Mucosa of rectum (tissue), 2 donors: ENCODE measurements around the gene PECR.
"Not testable (repeated sequence)": the region's sequence is repeated elsewhere in the genome, so short reads cannot be mapped to it uniquely, and the experiment has no call there.

Source experiments
- H3K27ac ChIP-seq, 2 donors: one replicate each; pipeline ENCODE4 v1.7.0; 2013; ENCODE audit warnings: inconsistent platforms in 2 of 2, low read depth in 2 of 2, low read length in 2 of 2
- H3K27me3 ChIP-seq, 2 donors: one replicate each; pipeline ENCODE4 v1.7.0; 2013; ENCODE audit warnings: low read length in 2 of 2; ENCODE audit not compliant: control insufficient read depth in 2 of 2, insufficient read depth in 2 of 2
- H3K36me3 ChIP-seq, 2 donors: one replicate each; pipeline ENCODE4 v1.7.0; 2013; ENCODE audit warnings: low read length in 2 of 2; ENCODE audit not compliant: control insufficient read depth in 2 of 2, insufficient read depth in 2 of 2
- H3K4me1 ChIP-seq, 2 donors: one replicate each; pipeline ENCODE4 v1.7.0; 2013; ENCODE audit warnings: low read length in 2 of 2, mild to moderate bottlenecking in 1 of 2; ENCODE audit not compliant: control insufficient read depth in 2 of 2, insufficient read depth in 2 of 2
- H3K4me3 ChIP-seq, 2 donors: one replicate each; pipeline ENCODE4 v1.7.0; 2013; ENCODE audit warnings: low read length in 2 of 2
- H3K9ac ChIP-seq, 2 donors: one replicate each; pipeline ENCODE4 v1.7.0; 2013; ENCODE audit warnings: low read length in 2 of 2, low read depth in 1 of 2, mild to moderate bottlenecking in 1 of 2
- H3K9me3 ChIP-seq, 2 donors: one replicate each; pipeline ENCODE4 v1.7.0; 2013; ENCODE audit warnings: low read length in 2 of 2; ENCODE audit not compliant: control insufficient read depth in 2 of 2
- donor health status: healthy.
- donor health status: Normal muscosa, but diverticular disease.

PECR gene

DNA sequence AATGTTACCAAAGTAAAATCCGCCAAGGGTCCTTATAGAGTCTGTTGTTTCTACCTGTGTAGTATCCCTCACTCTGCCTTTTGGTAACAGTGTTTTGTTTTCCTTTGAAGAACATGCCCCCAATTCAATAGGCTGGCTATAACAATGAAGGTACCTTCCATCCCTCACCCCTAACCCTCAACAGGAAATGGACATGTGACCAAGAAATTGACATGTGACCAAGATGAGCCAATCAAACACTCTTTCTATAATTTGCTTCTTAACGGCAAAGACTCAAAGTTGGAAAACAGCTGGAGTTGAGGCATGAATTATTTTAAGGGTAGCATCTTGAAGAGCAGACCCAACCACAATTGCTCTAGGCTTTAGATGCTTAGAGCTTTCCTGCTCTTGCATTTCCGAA lies 62.9 kb downstream of the PECR start:
- no peak overlapping the region for H3K27ac ChIP-seq
- peaks cover 0 to 1% of the 10 kb centered on the region in 2 donors for H3K4me1 ChIP-seq
- no peak overlapping the region for H3K9ac ChIP-seq
- no peaks in the 10 kb centered on the region for H3K36me3 ChIP-seq
- no peak overlapping the region for H3K4me3 ChIP-seq
- H3K27me3 ChIP-seq: no peaks in the 10 kb centered on the region
- no peaks in the 10 kb centered on the region for H3K9me3 ChIP-seq

DNA sequence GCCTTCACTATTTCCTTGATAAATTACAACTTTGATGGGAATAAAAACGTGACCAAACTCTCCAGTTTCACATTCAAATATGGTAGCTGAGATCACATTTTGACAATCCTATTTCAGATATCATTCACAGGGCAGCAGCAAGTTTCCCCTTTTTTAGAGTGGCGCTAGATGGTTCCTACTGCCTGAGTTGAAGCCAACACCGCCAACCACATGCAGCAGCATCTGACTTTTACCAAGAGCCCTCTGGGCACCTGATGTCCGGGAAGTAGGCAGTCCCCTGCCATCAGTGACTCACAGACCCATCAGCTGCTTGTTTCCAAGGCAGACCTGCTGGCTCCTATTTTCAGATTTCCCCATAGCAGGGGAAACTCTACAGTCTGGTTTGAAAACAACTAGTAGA lies 64.2 kb downstream of the PECR start:
- H3K27me3 ChIP-seq: no peaks in the 10 kb centered on the region
- H3K4me1 ChIP-seq: peaks cover 3 to 4% of the 10 kb centered on the region in 2 donors
- H3K4me3 ChIP-seq: no peak overlapping the region
- no peaks in the 10 kb centered on the region for H3K36me3 ChIP-seq
- H3K9ac ChIP-seq: no peak overlapping the region
- H3K27ac ChIP-seq: no peak overlapping the region
- H3K9me3 ChIP-seq: no peaks in the 10 kb centered on the region

DNA sequence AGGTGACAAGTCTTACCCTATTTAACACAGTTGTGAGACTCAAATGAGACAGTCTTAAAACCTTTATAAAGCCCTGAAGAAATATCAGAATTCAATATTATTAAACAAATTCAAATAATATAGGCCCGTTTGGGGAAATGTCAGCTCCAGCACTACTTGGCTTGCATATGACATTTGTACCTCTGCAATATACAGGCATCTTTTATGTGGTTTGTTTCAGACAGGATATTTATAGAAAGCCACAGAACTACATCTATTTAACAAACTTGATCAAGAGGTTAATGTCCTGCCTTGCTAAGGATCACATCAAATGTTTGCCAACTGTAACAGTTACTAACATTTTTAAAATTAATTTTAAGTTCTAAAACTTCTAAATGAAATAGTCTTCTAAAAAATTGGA lies 65.0 kb downstream of the PECR start:
- no peak overlapping the region for H3K4me3 ChIP-seq
- no peaks in the 10 kb centered on the region for H3K36me3 ChIP-seq
- peaks cover 3 to 11% of the 10 kb centered on the region in 2 donors for H3K4me1 ChIP-seq
- H3K9me3 ChIP-seq: no peaks in the 10 kb centered on the region
- H3K27ac ChIP-seq: no peak overlapping the region
- no peak overlapping the region for H3K9ac ChIP-seq
- H3K27me3 ChIP-seq: no peaks in the 10 kb centered on the region

DNA sequence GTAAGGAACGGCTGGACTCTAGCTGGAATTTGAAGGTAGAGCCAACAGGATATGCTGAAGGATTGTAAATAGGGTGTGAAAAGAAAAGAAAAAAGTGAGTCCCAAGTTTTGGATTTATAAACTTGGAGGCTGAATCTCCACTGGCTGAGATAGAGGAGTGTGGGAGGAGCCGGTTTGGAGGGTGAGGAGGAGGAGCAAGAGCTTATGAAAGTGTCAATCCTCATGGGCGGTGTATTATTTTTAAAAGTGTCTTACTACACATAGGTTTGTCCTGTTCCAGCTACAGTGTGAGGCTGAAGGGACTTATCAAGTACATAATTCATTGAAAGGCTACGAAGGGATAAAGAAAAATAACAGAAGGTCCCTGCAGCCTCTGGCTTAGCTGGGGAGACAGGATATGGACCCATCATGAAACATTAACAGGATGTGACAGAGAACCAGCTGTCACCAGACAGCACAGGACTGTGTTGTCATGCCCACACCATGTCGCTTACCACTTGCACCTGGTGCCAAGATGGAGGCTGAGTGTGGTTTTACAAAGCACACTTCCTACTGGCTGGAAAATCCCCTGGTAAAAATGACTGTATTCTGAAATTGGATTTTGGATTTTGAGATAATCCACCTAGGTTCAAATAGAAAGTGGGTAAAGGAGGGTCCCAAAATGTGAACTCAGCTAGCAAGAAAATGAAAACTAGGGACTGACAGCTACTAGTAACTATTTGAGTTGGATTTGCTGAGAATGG lies 65.7 kb downstream of the PECR start:
- H3K27me3 ChIP-seq: no peaks in the 10 kb centered on the region
- no peak overlapping the region for H3K4me3 ChIP-seq
- peak overlapping the region in 1 of 2 donors; percentile 32 for H3K9ac ChIP-seq
- H3K4me1 ChIP-seq: peaks cover 3 to 11% of the 10 kb centered on the region in 2 donors
- H3K9me3 ChIP-seq: no peaks in the 10 kb centered on the region
- H3K27ac ChIP-seq: peak overlapping the region in 1 of 2 donors; percentile 41
- H3K36me3 ChIP-seq: no peaks in the 10 kb centered on the region

DNA sequence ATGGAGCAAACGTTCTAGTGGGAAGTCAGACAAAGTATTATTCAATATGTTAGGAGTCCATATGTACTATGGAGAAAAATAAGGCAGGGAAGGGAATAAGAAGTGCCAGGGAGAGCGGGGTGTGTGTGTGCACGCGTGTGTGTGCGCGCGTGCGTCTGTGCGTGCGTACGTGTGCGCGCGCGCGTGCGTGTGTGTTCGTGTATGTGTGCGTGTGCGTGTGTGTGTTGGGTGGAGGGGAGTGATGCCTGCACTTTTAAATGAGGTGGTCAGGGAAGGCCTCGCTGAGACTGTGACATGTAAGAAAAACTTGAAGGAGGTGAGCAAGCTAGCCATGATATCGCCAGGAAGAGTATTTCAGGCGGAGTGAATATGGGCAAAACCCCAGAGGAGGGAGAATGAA lies 66.6 kb downstream of the PECR start:
- Histone ChIP-seq H3K4me1 (peaks cover 3 to 11% of the 10 kb centered on the region in 2 donors), H3K9me3 (no peaks in the 10 kb centered on the region), H3K9ac (no peak overlapping the region)

DNA sequence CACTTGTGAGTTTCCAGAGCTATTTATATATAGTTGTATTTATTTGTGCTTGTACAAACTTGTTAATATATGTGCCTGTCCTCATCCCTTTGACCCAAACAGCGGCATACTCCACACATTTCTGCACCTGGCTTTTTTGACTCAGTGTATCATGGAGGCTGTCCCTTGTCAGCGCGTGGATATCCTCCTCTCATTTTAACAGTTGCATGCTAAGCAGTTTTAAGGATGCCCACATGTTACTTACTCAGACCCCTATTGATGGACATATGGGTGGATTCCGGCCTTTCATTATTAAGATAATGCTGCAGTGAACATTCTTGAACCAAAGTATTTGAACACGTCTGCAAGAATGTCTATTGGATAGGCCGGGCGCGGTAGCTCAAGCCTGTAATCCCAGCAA lies 67.6 kb downstream of the PECR start:
- H3K27ac ChIP-seq: no peak overlapping the region
- H3K4me3 ChIP-seq: no peak overlapping the region
- no peak overlapping the region for H3K9ac ChIP-seq
- H3K9me3 ChIP-seq: no peaks in the 10 kb centered on the region
- H3K4me1 ChIP-seq: peaks cover 3 to 11% of the 10 kb centered on the region in 2 donors
- no peaks in the 10 kb centered on the region for H3K36me3 ChIP-seq
- no peaks in the 10 kb centered on the region for H3K27me3 ChIP-seq

More for the DNA sequence above, 66.6 kb downstream of the PECR start:
- Histone ChIP-seq H3K4me3 (no peak overlapping the region), H3K36me3 (no peaks in the 10 kb centered on the region), H3K27ac (peak overlapping the region in 1 of 2 donors; percentile 41), H3K27me3 (no peaks in the 10 kb centered on the region)

DNA sequence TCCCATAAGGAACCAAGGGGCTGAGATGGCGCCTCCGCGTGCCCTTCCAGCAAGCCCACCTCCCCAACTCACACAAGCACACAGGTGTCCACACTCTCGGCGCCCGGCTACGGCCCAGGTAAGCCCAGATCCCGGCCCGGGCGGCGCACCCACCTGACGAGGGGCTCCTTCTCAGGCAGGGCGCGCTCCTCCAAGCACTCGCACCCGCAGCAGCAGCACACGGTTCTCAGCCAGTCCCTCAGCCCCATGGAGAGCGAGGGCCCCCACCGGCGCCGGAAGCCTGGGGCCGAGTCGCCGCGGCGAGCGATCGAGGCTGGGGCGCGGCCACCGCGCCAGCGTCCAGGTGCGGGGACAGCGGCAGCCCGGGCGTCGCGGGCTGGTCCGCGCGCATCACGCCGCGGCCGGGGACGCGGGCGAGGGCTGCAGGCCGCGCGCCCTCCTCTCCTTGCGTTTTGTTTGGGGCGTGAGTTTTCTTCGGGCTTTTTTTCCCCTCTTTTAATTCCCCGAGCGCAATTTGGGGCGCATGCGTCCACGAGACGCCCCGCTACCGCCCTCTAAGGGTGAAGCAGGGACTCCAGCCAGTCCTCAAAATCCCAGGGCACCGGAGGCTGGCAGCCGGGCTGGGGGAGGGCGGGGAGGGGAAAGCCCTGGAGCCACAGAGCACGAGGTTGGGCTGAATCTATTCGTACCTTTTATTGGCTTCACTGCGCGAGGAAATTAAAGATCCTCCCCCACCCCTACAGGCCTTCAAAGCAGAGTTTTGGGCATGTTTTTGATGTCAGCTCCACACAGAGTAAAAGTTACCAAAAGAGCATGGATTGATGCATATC lies 68.3 kb downstream of the PECR start, which contains the start of gene MREG:
MREG (minus strand) TSS at position 472 of the 830 bp plus-strand sequence; CDS start at position 248, 224 bp downstream.
- Histone ChIP-seq H3K36me3 (no peaks in the 10 kb centered on the region), H3K9me3 (no peaks in the 10 kb centered on the region), H3K4me3 (peak within 1 kb of the TSS; percentile 84 to 85), H3K27ac (peak within 1 kb of the TSS in 1 of 2 donors; percentile 52), H3K27me3 (no peaks in the 10 kb centered on the region), H3K4me1 (peaks cover 3 to 11% of the 10 kb centered on the region in 2 donors), H3K9ac (peak within 1 kb of the TSS; percentile 61 to 91)

DNA sequence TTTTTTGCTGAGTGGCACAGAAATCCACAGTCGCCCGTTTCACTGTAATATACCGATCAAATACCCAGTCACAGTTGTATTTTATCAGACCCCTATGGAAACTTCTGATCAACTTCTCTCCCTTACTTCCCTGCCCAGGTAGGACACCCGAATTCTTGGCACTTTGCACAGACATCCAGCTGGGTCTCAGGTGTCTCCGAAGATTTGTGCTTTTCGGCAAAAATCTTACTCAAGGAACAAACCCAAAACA lies 68.9 kb downstream of the PECR start:
- Histone ChIP-seq H3K36me3 (no peaks in the 10 kb centered on the region), H3K27me3 (no peaks in the 10 kb centered on the region), H3K4me3 (peak overlapping the region; percentile 84 to 85), H3K9ac (peak overlapping the region; percentile 61 to 91), H3K4me1 (peaks cover 3 to 11% of the 10 kb centered on the region in 2 donors), H3K27ac (peak overlapping the region in 1 of 2 donors; percentile 52), H3K9me3 (no peaks in the 10 kb centered on the region)

DNA sequence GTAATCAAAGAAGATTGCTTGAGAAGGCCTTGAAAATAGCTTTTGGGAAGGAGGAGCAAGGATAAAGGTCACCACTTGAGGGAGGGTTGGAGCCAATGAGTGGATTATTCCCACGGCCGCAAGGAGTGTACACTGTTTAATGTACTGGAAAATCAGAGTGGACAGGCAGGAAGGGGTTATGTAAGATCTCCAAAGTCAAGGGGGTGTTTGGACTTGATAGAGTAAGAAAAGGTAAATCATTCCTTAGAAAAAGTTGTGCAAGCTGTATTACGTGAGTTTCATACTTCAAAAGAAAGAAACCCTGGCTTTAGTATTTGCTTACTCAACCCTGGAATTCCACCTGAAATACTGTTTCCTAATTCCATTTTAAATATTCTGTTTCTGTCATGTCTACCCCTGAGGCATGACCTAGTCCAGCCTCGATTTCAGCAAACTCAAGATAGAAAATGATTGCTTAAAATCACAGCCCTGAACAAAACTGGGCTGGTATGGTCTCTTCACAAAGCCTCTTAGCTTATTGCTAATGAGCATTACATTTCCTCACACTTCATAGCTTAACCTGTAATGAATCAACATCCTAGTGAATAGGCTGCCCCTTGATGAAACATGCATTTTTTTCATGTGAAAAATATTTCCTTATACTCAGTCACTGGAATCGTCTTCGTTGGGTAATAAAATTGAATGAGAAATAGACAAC lies 69.3 kb downstream of the PECR start:
- Histone ChIP-seq H3K9me3 (no peaks in the 10 kb centered on the region), H3K27me3 (no peaks in the 10 kb centered on the region), H3K27ac (no peak overlapping the region), H3K9ac (peak overlapping the region; percentile 61 to 91), H3K36me3 (no peaks in the 10 kb centered on the region), H3K4me1 (peaks cover 3 to 11% of the 10 kb centered on the region in 2 donors), H3K4me3 (peak overlapping the region; percentile 84 to 85)

DNA sequence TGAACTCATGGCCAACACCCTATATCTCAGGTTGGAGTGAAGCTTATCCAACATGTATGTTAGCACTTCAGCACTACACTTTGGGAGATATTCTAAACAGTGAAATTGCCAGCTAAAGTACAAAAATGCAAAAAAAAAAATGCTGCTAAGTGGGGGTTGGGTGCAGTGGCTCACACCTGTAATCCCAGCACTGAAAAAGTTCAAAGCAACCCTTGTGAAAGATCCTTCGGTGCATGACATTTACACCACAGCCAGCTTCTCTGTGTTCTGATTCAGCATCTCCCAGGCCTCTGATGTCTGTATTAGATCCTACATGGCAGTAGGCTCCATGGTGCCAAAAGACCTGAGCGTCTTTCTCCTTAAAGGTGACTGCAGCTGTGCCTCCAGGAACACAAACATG lies 72.4 kb downstream of the PECR start:
- not testable (repeated sequence) for H3K27ac ChIP-seq, H3K27me3 ChIP-seq, H3K4me3 ChIP-seq, H3K36me3 ChIP-seq, H3K9ac ChIP-seq, H3K9me3 ChIP-seq
- H3K4me1 ChIP-seq: peaks cover 3 to 11% of the 10 kb centered on the region in 2 donors
